ENCODE data around the gene TDRD12. TPM values are rescaled to one million over a fixed set of nuclear protein-coding genes. Genes with fewer than 3 reads are reported as not detected.
"Not testable (repeated sequence)": the region's sequence is repeated elsewhere in the genome, so short reads cannot be mapped to it uniquely, and the experiment has no call there.

Gene TDRD12
- total RNA-seq, 1 donor from 2014 or later, result not detected

GRCh38 chr19:32757189-32757588, 37.6 kb downstream of the TDRD12 start:
- peaks cover under 1% of the 10 kb centered on the region for H3K27me3 Mint-ChIP-seq (ENCODE audit: unreplicated experiment)
- no peak for DNase-seq (ENCODE audit: low spot score)
- no peaks in the 10 kb centered on the region for H3K36me3 Mint-ChIP-seq (ENCODE audit: low read depth, unreplicated experiment)
- TF ChIP-seq CTCF (IDR thresholded peaks at IDR 0.05; ENCODE audit: unreplicated experiment), result no peak
- H3K27ac Mint-ChIP-seq (ENCODE audit: unreplicated experiment), result no peak overlapping the region
- H3K4me1 Mint-ChIP-seq (ENCODE audit: unreplicated experiment), result no peaks in the 10 kb centered on the region
- no peak overlapping the region for H3K4me3 Mint-ChIP-seq (ENCODE audit: unreplicated experiment)
- H3K9me3 Mint-ChIP-seq (ENCODE audit: unreplicated experiment), result peaks cover 5% of the 10 kb centered on the region

- not testable (repeated sequence) for DNase-seq (ENCODE audit: low spot score); H3K4me1 Mint-ChIP-seq (ENCODE audit: unreplicated experiment); H3K27ac Mint-ChIP-seq (ENCODE audit: unreplicated experiment); H3K36me3 Mint-ChIP-seq (ENCODE audit: low read depth, unreplicated experiment); H3K9me3 Mint-ChIP-seq (ENCODE audit: unreplicated experiment); H3K4me3 Mint-ChIP-seq (ENCODE audit: unreplicated experiment); H3K27me3 Mint-ChIP-seq (ENCODE audit: unreplicated experiment)
These were observed 45.8 kb downstream of the TDRD12 start for GRCh38 chr19:32765365-32765764.

- Mint-ChIP-seq H3K27ac (ENCODE audit: unreplicated experiment) (no peak overlapping the region), H3K9me3 (ENCODE audit: unreplicated experiment) (no peaks in the 10 kb centered on the region), H3K27me3 (ENCODE audit: unreplicated experiment) (no peaks in the 10 kb centered on the region), H3K36me3 (ENCODE audit: low read depth, unreplicated experiment) (no peaks in the 10 kb centered on the region), H3K4me3 (ENCODE audit: unreplicated experiment) (no peak overlapping the region), H3K4me1 (ENCODE audit: unreplicated experiment) (peaks cover 4% of the 10 kb centered on the region)
- no peak for DNase-seq (ENCODE audit: low spot score)
- no peak for TF ChIP-seq CTCF (IDR thresholded peaks at IDR 0.05; ENCODE audit: unreplicated experiment)
These were observed 48.5 kb downstream of the TDRD12 start for GRCh38 chr19:32767951-32768679.

GRCh38 chr19:32771596-32771995, 52.0 kb downstream of the TDRD12 start:
- Mint-ChIP-seq H3K27me3 (ENCODE audit: unreplicated experiment) (no peaks in the 10 kb centered on the region), H3K36me3 (ENCODE audit: low read depth, unreplicated experiment) (no peaks in the 10 kb centered on the region), H3K4me3 (ENCODE audit: unreplicated experiment) (no peak overlapping the region), H3K4me1 (ENCODE audit: unreplicated experiment) (no peaks in the 10 kb centered on the region), H3K9me3 (ENCODE audit: unreplicated experiment) (no peaks in the 10 kb centered on the region), H3K27ac (ENCODE audit: unreplicated experiment) (no peak overlapping the region)
- no peak for TF ChIP-seq CTCF (IDR thresholded peaks at IDR 0.05; ENCODE audit: unreplicated experiment)
- DNase-seq (ENCODE audit: low spot score), result no peak

- no peak for TF ChIP-seq CTCF (IDR thresholded peaks at IDR 0.05; ENCODE audit: unreplicated experiment)
- H3K4me1 Mint-ChIP-seq (ENCODE audit: unreplicated experiment), result no peaks in the 10 kb centered on the region
These were observed 53.6 kb downstream of the TDRD12 start for GRCh38 chr19:32773126-32773525.

More at GRCh38 chr19:32773126-32773525, 53.6 kb downstream of the TDRD12 start:
- H3K9me3 Mint-ChIP-seq (ENCODE audit: unreplicated experiment), result no peaks in the 10 kb centered on the region
- H3K27me3 Mint-ChIP-seq (ENCODE audit: unreplicated experiment), result no peaks in the 10 kb centered on the region
- no peak overlapping the region for H3K4me3 Mint-ChIP-seq (ENCODE audit: unreplicated experiment)
- no peak overlapping the region for H3K27ac Mint-ChIP-seq (ENCODE audit: unreplicated experiment)
- DNase-seq (ENCODE audit: low spot score), result no peak
- H3K36me3 Mint-ChIP-seq (ENCODE audit: low read depth, unreplicated experiment), result no peaks in the 10 kb centered on the region

Data from endothelial cell (in vitro differentiated cells).